Common myeloid progenitor, CD34-positive (primary cell): ENCODE data around the gene CAPZA2.

Experiments
- CTCF ChIA-PET: fragments of 350-600 bp; sonication (Branson Sonifier 250); formaldehyde crosslinking; loops from one replicate; lab custom pipeline; 2021; ENCODE audit warnings: antibody characterized with exemption; lab: Charles Lee
- POLR2A ChIA-PET: fragments of 350-600 bp; sonication (Branson Sonifier 250); formaldehyde crosslinking; loops from one replicate; lab custom pipeline; 2021; ENCODE audit warnings: antibody characterized with exemption; lab: Charles Lee
- DNase-seq, 3 donors: peaks; one replicate each; pipeline versions ENCODE4 v3.0.0 to v3.0.0-alpha.2; 2013
- H3K27ac ChIP-seq, 2 experiments: 1 replicate in 1 of 2; 2 replicates in 1 of 2; pipeline ENCODE4 v1.7.0; 2013; ENCODE audit warnings: inconsistent platforms in 2 of 2, low read length in 2 of 2, mild to moderate bottlenecking in 2 of 2, low read depth in 1 of 2, moderate library complexity in 1 of 2; ENCODE audit not compliant: severe bottlenecking in 2 of 2, insufficient read depth in 1 of 2, poor library complexity in 1 of 2
- H3K27me3 ChIP-seq, 5 experiments: replicated peaks in 2 of 5; 1 replicate in 3 of 5; 2 replicates in 2 of 5; pipeline versions ENCODE4 v1.6.1 to v1.7.0; 2013; ENCODE audit warnings: low read length in 4 of 5, mild to moderate bottlenecking in 2 of 5, moderate library complexity in 2 of 5, inconsistent platforms in 1 of 5; ENCODE audit not compliant: insufficient read depth in 5 of 5, control insufficient read depth in 4 of 5
- H3K36me3 ChIP-seq, 4 experiments: 1 replicate in 2 of 4; 2 replicates in 2 of 4; pipeline versions ENCODE4 v1.6.1 to v1.7.0; 2013; ENCODE audit warnings: low read length in 3 of 4, control low read depth in 1 of 4, mild to moderate bottlenecking in 1 of 4; ENCODE audit not compliant: control insufficient read depth in 4 of 4, insufficient read depth in 4 of 4
- H3K4me1 ChIP-seq, 4 experiments: 1 replicate in 3 of 4; 2 replicates in 1 of 4; pipeline versions ENCODE4 v1.6.1 to v1.7.1; 2013; ENCODE audit warnings: low read length in 3 of 4, mild to moderate bottlenecking in 3 of 4, control low read depth in 1 of 4, inconsistent platforms in 1 of 4, moderate library complexity in 1 of 4; ENCODE audit not compliant: control insufficient read depth in 4 of 4, insufficient read depth in 4 of 4; ENCODE audit errors: control extremely low read depth in 1 of 4
- H3K4me3 ChIP-seq, 7 experiments: 1 replicate in 4 of 7; 2 replicates in 3 of 7; pipeline versions ENCODE4 v1.5.1 to v1.7.0; 2013; ENCODE audit warnings: mild to moderate bottlenecking in 7 of 7, low read length in 6 of 7, moderate library complexity in 6 of 7, inconsistent platforms in 2 of 7, low read depth in 2 of 7, control low read depth in 1 of 7; ENCODE audit not compliant: insufficient read depth in 4 of 7, control insufficient read depth in 1 of 7; ENCODE audit errors: extremely low read depth in 1 of 7
- H3K9me3 ChIP-seq, 5 experiments: 1 replicate in 4 of 5; 2 replicates in 1 of 5; pipeline versions ENCODE4 v1.6.1 to v1.7.1; 2013; ENCODE audit warnings: low read length in 4 of 5, mild to moderate bottlenecking in 2 of 5, inconsistent platforms in 1 of 5, low read depth in 1 of 5, moderate library complexity in 1 of 5; ENCODE audit not compliant: control insufficient read depth in 4 of 5, insufficient read depth in 2 of 5; ENCODE audit errors: control extremely low read depth in 1 of 5
- WGBS: methylation state at CpG from one replicate; pipeline ENCODE4 v1.1.5; 2013; ENCODE audit not compliant: insufficient coverage; 5-methylcytosine and 5-hydroxymethylcytosine counted together

Gene CAPZA2

DNA sequence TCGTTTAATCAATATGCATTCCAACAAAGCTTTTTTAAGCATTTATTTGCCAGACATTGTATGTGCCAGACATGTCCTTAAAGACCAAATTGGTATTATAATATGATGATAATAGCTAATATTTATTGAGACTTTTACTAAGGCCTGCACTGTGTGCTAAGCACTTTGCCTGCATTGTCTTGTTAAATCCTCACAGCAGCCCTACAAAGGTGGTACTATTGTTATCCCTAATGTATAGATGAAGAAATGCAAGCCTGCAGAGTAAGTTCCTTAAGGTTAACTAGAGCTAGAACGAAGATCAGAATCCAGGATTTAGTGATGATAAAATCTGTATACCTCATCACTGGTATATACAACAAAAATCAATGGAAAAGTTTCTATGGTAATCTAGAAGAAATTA, 5.3 kb upstream of the CAPZA2 start:
- ChIA-PET CTCF (no interaction called here), POLR2A (no interaction called here)

GRCh38 chr7:116859323-116859722, 3.1 kb upstream of the CAPZA2 start:
- Histone ChIP-seq H3K4me3 (no peak overlapping the region), H3K4me1 (peaks cover 11 to 23% (median 13%) of the 10 kb centered on the region in 4 experiments), H3K9me3 (no peaks in the 10 kb centered on the region), H3K36me3 (no peaks in the 10 kb centered on the region), H3K27me3 (no peaks in the 10 kb centered on the region), H3K27ac (peak overlapping the region; percentile 9 to 65)
- no CpG with 5 or more reads among the region's 1 CpG for WGBS
- ChIA-PET CTCF (interaction anchor here (0.7 kb wide), 1 partner anchor 16 kb away, joined by 3 read pairs; no protein-coding TSS in a partner anchor), POLR2A (interaction anchor here (0.6 kb wide), 1 partner anchor 16 kb away, joined by 5 read pairs; no protein-coding TSS in a partner anchor)
- peak; percentile 62 to 87 (median 80) for DNase-seq

More for the DNA sequence above, 5.3 kb upstream of the CAPZA2 start:
- no peak for DNase-seq
- Histone ChIP-seq H3K36me3 (no peaks in the 10 kb centered on the region), H3K27me3 (no peaks in the 10 kb centered on the region), H3K4me3 (no peak overlapping the region), H3K4me1 (peaks cover 4 to 12% (median 5%) of the 10 kb centered on the region in 4 experiments), H3K27ac (no peak overlapping the region), H3K9me3 (no peaks in the 10 kb centered on the region)
- no CpG with 5 or more reads among the region's 2 CpGs for WGBS

GRCh38 chr7:116861717-116862116, 670 bp upstream of the CAPZA2 start:
- no peak for DNase-seq
- peak overlapping the region in 1 of 7 experiments; percentile 85 for H3K4me3 ChIP-seq
- WGBS, result no CpG with 5 or more reads among the region's 4 CpGs
- peaks cover 16 to 38% (median 18%) of the 10 kb centered on the region in 4 experiments for H3K4me1 ChIP-seq
- CTCF ChIA-PET, result interaction anchor here (1.0 to 2.6 kb wide), 5 partner anchors 9 to 59 kb away, joined by 3 to 11 read pairs (median 4); no protein-coding TSS in a partner anchor
- POLR2A ChIA-PET, result no interaction called here
- H3K9me3 ChIP-seq, result no peaks in the 10 kb centered on the region
- no peaks in the 10 kb centered on the region for H3K36me3 ChIP-seq
- no peaks in the 10 kb centered on the region for H3K27me3 ChIP-seq
- no peak overlapping the region for H3K27ac ChIP-seq

GRCh38 chr7:116862951-116863670, 724 bp downstream of the CAPZA2 start:
- Histone ChIP-seq H3K36me3 (no peaks in the 10 kb centered on the region), H3K9me3 (no peaks in the 10 kb centered on the region), H3K27ac (peak overlapping the region; percentile 86 to 95), H3K4me1 (peaks cover 17 to 46% (median 19%) of the 10 kb centered on the region in 4 experiments), H3K27me3 (no peaks in the 10 kb centered on the region), H3K4me3 (peak overlapping the region; percentile 83 to 94 (median 87))
- ChIA-PET CTCF (interaction anchor here (1.4 kb wide), 1 partner anchor 22 kb away, joined by 3 read pairs; no protein-coding TSS in a partner anchor), POLR2A (interaction anchor here (0.5 to 1.2 kb wide), 2 partner anchors 19 to 208 kb away, joined by 3 read pairs; no protein-coding TSS in a partner anchor)
- DNase-seq, result peak; percentile 33 to 53 (median 33)
- 0% methylated on average over 22 of the region's 33 CpGs for WGBS

DNA sequence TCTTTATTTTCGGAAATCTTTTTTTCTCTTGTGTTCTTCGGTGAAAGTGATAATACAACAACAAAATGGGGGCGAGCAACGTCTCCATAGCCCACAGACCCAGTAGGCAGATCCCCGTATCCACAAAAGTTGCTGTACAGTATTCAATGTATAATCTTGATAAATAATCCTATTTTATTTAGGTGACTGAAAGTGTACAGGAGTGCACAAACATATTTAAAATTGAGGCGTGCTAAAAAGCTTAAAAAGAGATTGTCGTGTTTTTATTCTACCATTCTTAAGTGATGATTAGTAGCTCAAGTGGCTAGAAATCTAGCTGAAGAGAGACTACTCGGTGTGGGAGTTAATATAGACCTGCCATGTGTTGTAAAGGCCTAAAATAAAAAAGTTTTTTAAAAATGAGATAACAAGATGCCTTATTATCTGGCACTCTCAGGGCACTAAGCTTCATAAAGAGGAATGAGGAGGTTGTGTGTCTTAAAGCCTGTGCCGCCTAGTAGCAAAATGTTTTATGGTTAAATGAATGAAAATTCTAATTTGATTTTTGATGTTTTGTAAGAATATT, 1.6 kb downstream of the CAPZA2 start:
- CTCF ChIA-PET, result interaction anchor here (0.9 to 2.1 kb wide), 3 partner anchors 10 to 21 kb away, joined by 3 to 14 read pairs (median 5); no protein-coding TSS in a partner anchor
- peak overlapping the region; percentile 86 to 95 for H3K27ac ChIP-seq
- H3K4me3 ChIP-seq, result peak overlapping the region in 6 of 7 experiments; percentile 83 to 94 (median 88)
- WGBS, result 18% methylated on average over 3 of the region's 9 CpGs
- no peaks in the 10 kb centered on the region for H3K27me3 ChIP-seq
- DNase-seq, result peak in 1 of 3 donors; percentile 43
- H3K36me3 ChIP-seq, result no peaks in the 10 kb centered on the region
- peaks cover 19 to 46% (median 19%) of the 10 kb centered on the region in 4 experiments for H3K4me1 ChIP-seq
- POLR2A ChIA-PET, result interaction anchor here (1.2 kb wide), 1 partner anchor 20 kb away, joined by 3 read pairs; no protein-coding TSS in a partner anchor
- no peaks in the 10 kb centered on the region for H3K9me3 ChIP-seq

DNA sequence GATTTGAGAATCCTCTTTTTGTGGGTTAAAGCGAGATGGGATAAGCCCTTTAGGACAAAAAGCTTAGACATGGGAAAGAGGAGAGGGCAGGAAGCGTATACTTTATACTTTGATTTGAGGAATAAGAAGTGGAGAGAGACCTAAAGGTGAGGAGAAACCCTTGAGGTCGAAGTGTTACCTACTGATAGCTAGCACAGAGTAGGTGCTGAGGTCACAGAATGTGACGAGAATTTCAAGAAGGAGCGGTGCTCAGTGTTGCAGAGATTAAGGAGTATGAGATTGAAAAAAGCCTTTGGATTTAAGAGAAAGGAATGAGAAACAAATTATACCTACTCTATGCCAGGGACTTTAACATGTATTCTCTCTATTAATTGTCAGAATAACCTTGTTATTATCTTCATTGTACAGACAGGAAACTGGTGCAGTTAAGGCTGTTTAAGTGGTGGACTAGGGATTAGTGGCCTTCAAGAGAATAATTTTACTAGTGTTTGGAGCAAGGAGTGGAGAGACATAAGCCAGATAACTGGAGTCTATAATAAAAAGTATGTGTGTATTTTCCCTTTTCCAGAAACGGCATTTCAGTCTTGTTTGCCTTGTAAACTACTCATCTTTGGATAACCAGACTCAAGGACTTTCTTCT, 8.8 kb downstream of the CAPZA2 start:
- DNase-seq, result peak in 1 of 3 donors; percentile 41
- peaks cover 15 to 67% (median 31%) of the 10 kb centered on the region in 4 experiments for H3K4me1 ChIP-seq
- H3K27me3 ChIP-seq, result no peaks in the 10 kb centered on the region
- peak overlapping the region in 2 of 7 experiments; percentile 57 to 62 for H3K4me3 ChIP-seq
- ChIA-PET CTCF (interaction anchor here (0.9 to 2.5 kb wide), 2 partner anchors 10 to 25 kb away, joined by 3 to 11 read pairs; partner anchors contain the start of gene CAPZA2), POLR2A (no interaction called here)
- WGBS, result 90% methylated on average over 5 of the region's 6 CpGs
- H3K27ac ChIP-seq, result peak overlapping the region; percentile 82 to 88
- H3K9me3 ChIP-seq, result no peaks in the 10 kb centered on the region
- peaks cover 0 to 20% (median 0%) of the 10 kb centered on the region in 4 experiments for H3K36me3 ChIP-seq
